Gastroesophageal sphincter (tissue), 4 donors: ENCODE measurements around the gene CNTNAP3B. TPM values are rescaled to one million over a fixed set of nuclear protein-coding genes. Genes with fewer than 3 reads are reported as not detected.
"Not testable (repeated sequence)": the region's sequence is repeated elsewhere in the genome, so short reads cannot be mapped to it uniquely, and the experiment has no call there.

Source experiments
- ATAC-seq: fragments of 150-250 bp; one replicate; pipeline ENCODE4 v1.9.1; 2016; ENCODE audit warnings: mild to moderate bottlenecking, moderate library complexity
- H3K27ac ChIP-seq, 4 donors: fragments of 200-600 bp; sonication (generic) in 3 of 4; 1 replicate in 3 of 4; 2 replicates in 1 of 4; pipeline ENCODE4 v1.5.1; 2016 to 2019
- H3K27me3 ChIP-seq: fragments of 200-600 bp; sonication (generic); one replicate; pipeline ENCODE4 v1.5.1; 2019
- H3K36me3 ChIP-seq, 2 donors: fragments of 200-600 bp; sonication (generic); one replicate each; pipeline ENCODE4 v1.5.1; 2019; ENCODE audit warnings: control low read depth in 1 of 2
- H3K4me1 ChIP-seq, 3 donors: fragments of 200-600 bp; sonication (generic); 1 replicate in 2 of 3; 2 replicates in 1 of 3; pipeline ENCODE4 v1.5.1; 2016 to 2019; ENCODE audit warnings: control low read depth in 2 of 3
- H3K4me3 ChIP-seq, 2 donors: fragments of 200-600 bp; sonication (generic); one replicate each; pipeline ENCODE4 v1.5.1; 2019; ENCODE audit warnings: mild to moderate bottlenecking in 1 of 2, moderate library complexity in 1 of 2
- H3K9me3 ChIP-seq, 3 donors: fragments of 200-600 bp; sonication (generic); one replicate each; pipeline ENCODE4 v1.5.1; 2017 to 2019; ENCODE audit warnings: control low read depth in 2 of 3
- POLR2AphosphoS5 ChIP-seq: sonication (generic); formaldehyde crosslinking; IDR thresholded peaks from one replicate; pipeline ENCODE4 v1.6.1; 2017; ENCODE audit warnings: antibody characterized with exemption
- WGBS, 2 donors: methylation state at CpG; one replicate each; pipeline ENCODE4 v1.1.5; 2018; ENCODE audit warnings: low coverage in 1 of 2; 5-methylcytosine and 5-hydroxymethylcytosine counted together
- total RNA-seq, 4 donors: library from RNA; depleted of rRNA; stranded (reverse); fragments of >200 nt; gene quantifications; one replicate each; pipeline ENCODE4 v1.1.0, GENCODE V29; 2016

CNTNAP3B gene
- total RNA-seq, 4 donors from 2014 or later: 42.7 to 124 (median 85.3) TPM

DNA sequence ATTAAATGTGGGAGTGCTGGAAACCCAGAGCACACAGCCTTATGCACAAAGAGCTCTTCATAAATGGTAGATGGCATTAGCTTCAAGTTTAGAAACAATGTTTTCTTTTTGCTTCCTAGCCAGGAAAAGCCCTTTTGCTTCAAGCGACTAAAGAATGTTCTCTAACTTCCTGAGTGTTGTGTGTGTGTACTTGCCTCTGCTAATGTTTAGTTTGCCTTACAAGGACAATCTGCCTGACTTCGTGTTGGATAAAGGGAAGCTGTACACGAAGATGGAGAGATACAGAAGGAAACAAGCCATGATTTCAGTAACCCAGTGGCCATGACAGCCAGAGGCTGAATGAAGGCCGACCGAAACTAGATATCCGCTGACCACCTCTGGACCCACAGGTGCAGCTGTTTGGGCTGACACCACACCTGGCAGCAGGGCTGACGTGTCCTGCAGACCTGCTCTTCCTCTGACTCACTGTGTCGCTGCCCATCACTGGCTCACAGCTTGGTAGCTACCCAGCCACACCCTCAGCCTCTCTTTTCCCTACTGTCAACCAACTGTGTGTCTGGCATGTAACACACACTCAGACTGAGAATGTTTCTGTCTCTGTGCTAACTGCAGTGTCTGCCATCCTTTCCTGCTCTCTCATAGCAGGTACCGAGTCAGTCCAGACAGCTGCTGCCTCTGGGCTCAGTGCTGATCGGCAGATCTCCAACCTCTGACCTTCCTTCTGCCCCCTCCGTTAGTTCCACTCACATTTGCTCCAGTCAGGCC lies 59.0 kb downstream of the CNTNAP3B start:
- H3K27ac ChIP-seq: peak overlapping the region; percentile 47 to 74 (median 54)

GRCh38 chr9:42053874-42054273 lies 75.4 kb downstream of the CNTNAP3B start:
- WGBS, 2 donors: no CpG with 5 or more reads among the region's 1 CpG
- ATAC-seq, H3K36me3 ChIP-seq, H3K4me3 ChIP-seq, H3K27me3 ChIP-seq, H3K27ac ChIP-seq, H3K4me1 ChIP-seq, H3K9me3 ChIP-seq: not testable (repeated sequence)

More for the DNA sequence above, 59.0 kb downstream of the CNTNAP3B start:
- not testable (repeated sequence) for H3K4me1 ChIP-seq, H3K9me3 ChIP-seq, H3K36me3 ChIP-seq, H3K4me3 ChIP-seq, H3K27me3 ChIP-seq
- 0 to 50% methylated on average over 1 to 3 of the region's 11 CpGs for WGBS, 2 donors
- ATAC-seq: peak; percentile 75

- not testable (repeated sequence) for H3K27ac ChIP-seq, ATAC-seq, H3K9me3 ChIP-seq, H3K4me3 ChIP-seq, H3K4me1 ChIP-seq, H3K27me3 ChIP-seq, H3K36me3 ChIP-seq
- no CpG with 5 or more reads among the region's 2 CpGs for WGBS, 2 donors
These were observed 78.5 kb downstream of the CNTNAP3B start for GRCh38 chr9:42050701-42051100.

DNA sequence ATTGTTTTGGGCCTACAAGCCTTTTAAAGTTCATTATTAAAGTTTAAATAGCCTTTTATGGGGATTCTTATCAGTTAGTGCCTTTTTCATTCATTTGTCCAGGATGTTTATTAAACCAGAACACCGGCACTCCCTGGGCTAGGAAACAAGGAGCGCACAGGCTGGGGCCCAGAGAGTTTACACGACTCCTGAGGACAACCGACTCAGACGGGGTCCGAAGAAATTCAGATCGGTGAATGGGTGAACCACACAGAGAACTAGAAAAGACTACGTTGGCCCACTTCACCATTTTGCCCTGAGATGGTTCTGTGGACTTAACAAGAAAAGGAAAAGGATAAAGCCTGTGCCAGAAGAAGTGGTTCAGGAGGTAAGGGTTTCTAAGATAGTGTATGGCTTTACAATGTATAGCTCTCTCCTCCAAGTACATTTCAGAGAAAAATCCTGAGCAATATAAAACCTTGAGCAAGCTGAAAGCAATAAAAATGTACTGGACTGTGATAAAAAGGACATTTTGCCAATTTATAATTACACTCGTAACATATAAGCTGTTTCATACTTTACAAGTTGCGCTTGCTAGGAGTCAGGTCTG lies 84.7 kb downstream of the CNTNAP3B start:
- ATAC-seq, H3K4me3 ChIP-seq, H3K27me3 ChIP-seq, H3K27ac ChIP-seq, H3K4me1 ChIP-seq, H3K9me3 ChIP-seq, H3K36me3 ChIP-seq: not testable (repeated sequence)
- 80% methylated on average over 5 of the region's 10 CpGs; no CpG with 5 or more reads in 1 of the 2 donors for WGBS, 2 donors

DNA sequence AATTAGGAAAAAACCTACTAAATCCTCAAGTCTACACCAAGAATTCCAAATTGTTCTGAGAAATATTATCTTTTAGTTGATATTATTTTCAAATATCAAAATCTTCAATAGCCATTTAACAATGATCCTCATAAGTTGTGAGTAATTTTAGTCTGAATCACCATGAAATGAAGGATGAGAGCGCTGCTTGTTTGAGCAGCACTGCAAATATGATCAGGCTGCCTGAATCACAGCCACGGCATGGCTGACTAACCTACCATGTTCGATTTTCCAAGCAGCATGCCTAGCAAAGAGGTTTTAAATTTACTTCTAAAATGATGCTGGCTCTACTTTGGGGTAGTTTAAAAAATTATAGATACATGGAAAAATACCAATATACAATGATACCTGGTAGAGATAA lies 95.7 kb downstream of the CNTNAP3B start:
- no CpG with 5 or more reads among the region's 3 CpGs for WGBS, 2 donors
- ATAC-seq, H3K36me3 ChIP-seq, H3K4me1 ChIP-seq, H3K4me3 ChIP-seq, H3K27ac ChIP-seq, H3K27me3 ChIP-seq, H3K9me3 ChIP-seq: not testable (repeated sequence)

DNA sequence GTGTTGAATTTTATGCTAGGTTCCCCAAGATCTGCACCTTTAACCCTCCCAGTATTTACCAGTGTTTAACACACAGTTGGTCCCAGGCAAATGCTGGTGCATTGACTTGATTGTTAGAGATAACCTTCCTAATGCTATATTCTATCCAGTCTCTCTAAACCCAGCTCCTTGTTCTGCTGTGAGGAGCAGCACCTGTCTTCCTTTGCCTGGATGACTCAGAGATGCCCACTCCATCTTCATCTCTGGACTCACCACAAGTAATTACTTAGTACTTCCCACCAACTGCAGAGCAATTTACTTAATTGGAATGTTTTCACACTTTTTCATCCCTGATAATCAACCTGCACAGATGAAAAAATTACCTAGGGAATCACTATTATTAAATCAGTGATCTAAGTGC lies 108.6 kb downstream of the CNTNAP3B start:
- not testable (repeated sequence) for H3K4me1 ChIP-seq, ATAC-seq, H3K27me3 ChIP-seq, H3K36me3 ChIP-seq, H3K27ac ChIP-seq, H3K4me3 ChIP-seq, H3K9me3 ChIP-seq

- H3K27me3 ChIP-seq, H3K4me1 ChIP-seq, H3K36me3 ChIP-seq, H3K9me3 ChIP-seq, H3K4me3 ChIP-seq: not testable (repeated sequence)
- H3K27ac ChIP-seq: peak overlapping the region in 3 of 4 donors; percentile 44 to 56 (median 54)
- no CpG with 5 or more reads among the region's 7 CpGs for WGBS, 2 donors
- ATAC-seq: peak; percentile 23
These were observed 110.9 kb downstream of the CNTNAP3B start for GRCh38 chr9:42018220-42018922.

- not testable (repeated sequence) for H3K4me1 ChIP-seq, H3K27ac ChIP-seq, H3K27me3 ChIP-seq, H3K36me3 ChIP-seq, H3K9me3 ChIP-seq, H3K4me3 ChIP-seq
- peak; percentile 58 for ATAC-seq
- no CpG with 5 or more reads among the region's 9 CpGs for WGBS, 2 donors
- TF ChIP-seq POLR2AphosphoS5: peak; percentile 54
These were observed 114.9 kb downstream of the CNTNAP3B start for GRCh38 chr9:42014317-42014716.

GRCh38 chr9:41991607-41992006 lies 137.6 kb downstream of the CNTNAP3B start:
- H3K27ac ChIP-seq, ATAC-seq, H3K9me3 ChIP-seq, H3K4me1 ChIP-seq, H3K27me3 ChIP-seq, H3K36me3 ChIP-seq, H3K4me3 ChIP-seq: not testable (repeated sequence)
- whole genome bisulfite sequencing, 2 donors: no CpG with 5 or more reads among the region's 9 CpGs

GRCh38 chr9:41980271-41980670 lies 149.0 kb downstream of the CNTNAP3B start:
- no CpG with 5 or more reads among the region's 2 CpGs for WGBS, 2 donors

DNA sequence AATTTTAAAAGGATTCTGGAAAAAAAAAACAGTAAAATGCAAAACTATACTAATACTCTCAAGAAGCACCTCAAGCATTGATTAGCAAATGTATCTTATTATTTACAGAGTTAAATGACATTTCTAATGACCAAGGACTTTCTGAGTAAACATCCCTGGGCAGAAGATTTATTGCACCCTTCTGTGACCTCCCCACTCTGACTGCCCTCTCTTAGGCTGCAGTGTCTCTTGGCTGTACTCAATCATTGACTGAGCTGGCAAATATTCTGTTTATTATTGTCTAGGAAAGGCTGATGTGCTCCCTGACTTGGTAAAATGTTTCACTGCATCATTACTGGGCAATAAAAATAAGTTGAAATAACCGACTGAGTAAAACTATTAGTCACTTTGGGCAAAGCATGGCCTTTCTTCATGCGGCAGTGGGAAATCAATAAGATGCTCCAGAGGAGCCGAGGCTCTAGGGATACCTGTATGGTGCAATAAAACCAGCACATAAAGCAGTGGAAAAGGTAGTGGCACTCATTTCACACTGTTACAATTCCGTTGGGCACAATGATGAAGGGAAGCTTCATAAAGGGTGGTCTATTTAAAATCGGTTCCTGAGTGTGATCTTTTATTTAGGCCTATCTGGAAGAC lies 151.1 kb downstream of the CNTNAP3B start:
- not testable (repeated sequence) for H3K36me3 ChIP-seq, H3K4me3 ChIP-seq, H3K27me3 ChIP-seq, H3K27ac ChIP-seq, ATAC-seq, H3K4me1 ChIP-seq, H3K9me3 ChIP-seq
- WGBS, 2 donors: no CpG with 5 or more reads among the region's 5 CpGs

More at GRCh38 chr9:41980271-41980670, 149.0 kb downstream of the CNTNAP3B start:
- not testable (repeated sequence) for H3K27ac ChIP-seq, ATAC-seq, H3K4me3 ChIP-seq, H3K9me3 ChIP-seq, H3K27me3 ChIP-seq, H3K4me1 ChIP-seq, H3K36me3 ChIP-seq

DNA sequence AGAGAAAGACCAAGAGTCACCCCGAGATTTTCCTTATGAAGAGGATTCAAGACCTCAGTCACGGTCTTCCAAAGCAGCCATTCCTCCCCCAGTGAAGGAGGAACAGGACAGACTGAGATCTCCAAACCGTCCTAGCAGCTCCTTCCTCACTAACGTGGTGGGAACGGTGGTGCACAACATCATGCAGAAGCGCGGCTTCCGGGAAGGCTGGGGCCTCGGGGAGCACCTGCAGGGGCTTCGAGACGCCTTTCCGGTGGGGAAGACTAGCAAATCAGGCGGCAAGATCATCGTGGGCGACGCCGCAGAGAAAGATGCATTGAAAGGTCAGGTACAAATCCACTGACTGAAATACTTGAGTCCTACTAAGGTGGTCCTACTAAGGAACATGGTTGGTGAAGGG lies 154.3 kb downstream of the CNTNAP3B start:
- not testable (repeated sequence) for ATAC-seq, H3K4me3 ChIP-seq, H3K9me3 ChIP-seq, H3K36me3 ChIP-seq, H3K27ac ChIP-seq, H3K27me3 ChIP-seq, H3K4me1 ChIP-seq
- 100% methylated on average over 2 of the region's 17 CpGs; no CpG with 5 or more reads in 1 of the 2 donors for WGBS, 2 donors

DNA sequence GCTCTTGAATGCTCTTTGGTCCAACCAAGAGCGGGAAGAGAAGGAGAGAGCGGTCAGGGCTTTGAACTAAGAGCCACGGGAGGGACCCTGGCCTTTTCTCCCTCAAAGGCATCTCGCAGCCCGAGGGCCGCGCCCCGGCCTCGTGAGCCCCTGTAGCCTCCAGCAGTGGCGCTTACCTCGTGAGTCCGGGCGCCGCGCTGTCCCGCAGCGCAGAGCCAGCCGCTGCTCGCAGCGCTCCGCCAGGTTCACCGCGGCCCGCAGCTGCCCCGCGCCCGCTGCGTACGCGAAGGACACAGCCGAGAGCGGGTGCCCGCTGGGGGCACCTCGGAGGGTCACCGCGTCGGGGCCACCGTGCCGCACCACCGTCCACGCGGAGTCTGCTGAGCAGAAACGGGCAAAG lies 176.2 kb downstream of the CNTNAP3B start:
- ATAC-seq, H3K36me3 ChIP-seq, H3K9me3 ChIP-seq, H3K4me3 ChIP-seq, H3K27ac ChIP-seq, H3K27me3 ChIP-seq, H3K4me1 ChIP-seq: not testable (repeated sequence)
- WGBS, 2 donors: no CpG with 5 or more reads among the region's 43 CpGs
